MM.1S (cell line): ENCODE data around the gene REEP1.
"Not testable (repeated sequence)": the region's sequence is repeated elsewhere in the genome, so short reads cannot be mapped to it uniquely, and the experiment has no call there.

Source experiments
- DNase-seq: peaks from one replicate; pipeline ENCODE4 v3.0.0-alpha.2; 2015
- H2AFZ ChIP-seq: fragments of 300-600 bp; sonication (generic); 2 replicates; pipeline ENCODE4 v1.6.0; 2016; ENCODE audit warnings: antibody characterized with exemption, low read length
- H3F3A ChIP-seq: fragments of 300-600 bp; sonication (generic); 2 replicates; pipeline ENCODE4 v1.6.1; 2016; ENCODE audit warnings: mild to moderate bottlenecking, antibody characterized with exemption, low read length, moderate library complexity, mixed read lengths; ENCODE audit not compliant: insufficient read depth
- H3K27ac ChIP-seq: fragments of 300-600 bp; sonication (generic); 2 replicates; pipeline ENCODE4 v1.5.1; 2016; ENCODE audit warnings: mild to moderate bottlenecking, low read length
- H3K27me3 ChIP-seq: fragments of 300-600 bp; sonication (generic); replicated peaks from 2 replicates; pipeline ENCODE4 v1.6.0; 2016; ENCODE audit warnings: low read length; ENCODE audit not compliant: insufficient read depth
- H3K36me3 ChIP-seq: fragments of 300-600 bp; sonication (generic); replicated peaks from 2 replicates; pipeline ENCODE4 v1.6.1; 2016; ENCODE audit warnings: mild to moderate bottlenecking, low read length, mixed read lengths; ENCODE audit not compliant: insufficient read depth
- H3K4me1 ChIP-seq: fragments of 300-600 bp; sonication (generic); 2 replicates; pipeline ENCODE4 v1.6.1; 2016; ENCODE audit warnings: low read length, mixed read lengths
- H3K4me2 ChIP-seq: fragments of 300-600 bp; sonication (generic); 2 replicates; pipeline ENCODE4 v1.6.0; 2016; ENCODE audit warnings: low read depth, low read length
- H3K4me3 ChIP-seq: fragments of 300-600 bp; sonication (generic); 2 replicates; pipeline ENCODE4 v1.5.1; 2016; ENCODE audit warnings: low read length, mixed read lengths
- H3K79me2 ChIP-seq: fragments of 300-600 bp; sonication (generic); 2 replicates; pipeline ENCODE4 v1.6.1; 2016; ENCODE audit warnings: mixed run types, low read length, mixed read lengths
- H3K9ac ChIP-seq: fragments of 300-600 bp; sonication (generic); 2 replicates; pipeline ENCODE4 v1.6.1; 2016; ENCODE audit warnings: low read length, mixed read lengths
- H3K9me2 ChIP-seq: fragments of 300-600 bp; sonication (generic); replicated peaks from 2 replicates; pipeline ENCODE4 v1.6.1; 2016; ENCODE audit warnings: mild to moderate bottlenecking, low read length, mixed read lengths; ENCODE audit not compliant: insufficient read depth
- H3K9me3 ChIP-seq: fragments of 300-600 bp; sonication (generic); replicated peaks from 2 replicates; pipeline ENCODE4 v1.6.1; 2016; ENCODE audit warnings: mild to moderate bottlenecking, low read length, mixed read lengths; ENCODE audit not compliant: insufficient read depth
- H4K20me1 ChIP-seq: fragments of 300-600 bp; sonication (generic); 2 replicates; pipeline ENCODE4 v1.6.1; 2016; ENCODE audit warnings: mild to moderate bottlenecking, low read length, moderate library complexity, mixed read lengths; ENCODE audit not compliant: insufficient read depth
- CTCF ChIP-seq: fragments of 300-600 bp; sonication (generic); IDR thresholded peaks from 2 replicates; pipeline ENCODE4 v1.5.1; 2016; ENCODE audit warnings: antibody characterized with exemption, low read length, mixed read lengths
- EZH2 ChIP-seq: fragments of 300-600 bp; sonication (generic); optimal IDR thresholded peaks from 2 replicates; pipeline ENCODE3; 2017; ENCODE audit warnings: low read depth, mild to moderate bottlenecking, antibody characterized with exemption, low read length, mixed read lengths
- EZH2phosphoT487 ChIP-seq: fragments of 300-600 bp; sonication (generic); IDR thresholded peaks from 2 replicates; pipeline ENCODE4 v1.6.1; 2018; ENCODE audit warnings: antibody characterized with exemption, low read length

The REEP1 gene

GRCh38 chr2:86230961-86231360 is 106.5 kb downstream of the REEP1 start:
- Histone ChIP-seq H4K20me1 (no peaks in the 10 kb centered on the region), H3K79me2 (no peaks in the 10 kb centered on the region), H3K9me3 (no peaks in the 10 kb centered on the region), H3K4me2 (no peak overlapping the region), H3K27me3 (no peaks in the 10 kb centered on the region), H3K4me3 (no peak overlapping the region), H2AFZ (no peak overlapping the region), H3K27ac (no peak overlapping the region), H3K4me1 (peaks cover 3% of the 10 kb centered on the region; the same call in 1 of the 2 replicates), H3K9ac (no peak overlapping the region), H3F3A (no peaks in the 10 kb centered on the region), H3K9me2 (no peaks in the 10 kb centered on the region), H3K36me3 (no peaks in the 10 kb centered on the region)
- TF ChIP-seq CTCF: no peak
- no peak for TF ChIP-seq EZH2phosphoT487
- no peak for TF ChIP-seq EZH2
- DNase-seq: no peak

GRCh38 chr2:86229221-86229620 is 108.2 kb downstream of the REEP1 start:
- Histone ChIP-seq H3K27ac (no peak overlapping the region), H2AFZ (no peak overlapping the region), H4K20me1 (no peaks in the 10 kb centered on the region), H3K9me3 (no peaks in the 10 kb centered on the region), H3K4me3 (no peak overlapping the region), H3F3A (no peaks in the 10 kb centered on the region; the same call in 1 of the 2 replicates), H3K27me3 (no peaks in the 10 kb centered on the region), H3K9ac (no peak overlapping the region), H3K4me2 (no peak overlapping the region), H3K79me2 (no peaks in the 10 kb centered on the region), H3K36me3 (no peaks in the 10 kb centered on the region), H3K4me1 (peaks cover 7% of the 10 kb centered on the region), H3K9me2 (no peaks in the 10 kb centered on the region)
- no peak for DNase-seq
- TF ChIP-seq EZH2 (no peak), EZH2phosphoT487 (no peak), CTCF (no peak)

- not testable (repeated sequence) for H3K4me2 ChIP-seq, H3K27me3 ChIP-seq, H3F3A ChIP-seq, H3K4me3 ChIP-seq, H3K9me3 ChIP-seq, H3K4me1 ChIP-seq, H3K27ac ChIP-seq, H3K9ac ChIP-seq, DNase-seq, H2AFZ ChIP-seq, H3K79me2 ChIP-seq, H3K9me2 ChIP-seq, H4K20me1 ChIP-seq, H3K36me3 ChIP-seq
Observed at GRCh38 chr2:86228574-86228973, 108.9 kb downstream of the REEP1 start.

GRCh38 chr2:86227685-86228084 is 109.7 kb downstream of the REEP1 start:
- H3K79me2 ChIP-seq: no peaks in the 10 kb centered on the region
- no peak overlapping the region for H3K4me3 ChIP-seq

More at GRCh38 chr2:86227685-86228084, 109.7 kb downstream of the REEP1 start:
- H3F3A ChIP-seq: no peaks in the 10 kb centered on the region; the same call in 1 of the 2 replicates
- no peaks in the 10 kb centered on the region for H3K9me3 ChIP-seq
- H3K9me2 ChIP-seq: no peaks in the 10 kb centered on the region
- no peak overlapping the region for H2AFZ ChIP-seq
- peaks cover 7% of the 10 kb centered on the region for H3K4me1 ChIP-seq
- H3K9ac ChIP-seq: no peak overlapping the region
- no peak overlapping the region for H3K27ac ChIP-seq
- H3K36me3 ChIP-seq: no peaks in the 10 kb centered on the region
- H4K20me1 ChIP-seq: no peaks in the 10 kb centered on the region
- no peak overlapping the region for H3K4me2 ChIP-seq
- no peaks in the 10 kb centered on the region for H3K27me3 ChIP-seq
- TF ChIP-seq CTCF (no peak), EZH2phosphoT487 (no peak), EZH2 (no peak)
- DNase-seq: no peak
